ENCODE results near the gene CAMTA1. TPM values are rescaled to one million over a fixed set of nuclear protein-coding genes. Genes with fewer than 3 reads are reported as not detected.

The CAMTA1 gene
- total and polyA plus RNA-seq, 3 experiments from 2014 or later, result 60.2 to 79.0 (median 61.7) TPM

- Mint-ChIP-seq H3K4me3 (no peak overlapping the region), H3K27ac (no peak overlapping the region), H3K36me3 (no peaks in the 10 kb centered on the region), H3K27me3 (peaks cover 0 to 2% of the 10 kb centered on the region in 2 donors), H3K4me1 (no peaks in the 10 kb centered on the region), H3K9me3 (no peaks in the 10 kb centered on the region)
- H3K36me3 ChIP-seq (ENCODE audit: insufficient read depth, low read length), result no peaks in the 10 kb centered on the region
- H3K27ac ChIP-seq (ENCODE audit: low read depth, low read length), result no peak overlapping the region
- H3K4me1 ChIP-seq (ENCODE audit: insufficient read depth, low read length), result no peaks in the 10 kb centered on the region
- H3K9me3 ChIP-seq (ENCODE audit: low read length), result no peaks in the 10 kb centered on the region
- no peaks in the 10 kb centered on the region for H3K27me3 ChIP-seq (ENCODE audit: insufficient read depth, low read length, poor library complexity, severe bottlenecking)
- H3K4me3 ChIP-seq (ENCODE audit: low read length), result no peak overlapping the region
- no peak for DNase-seq
- ChIA-PET CTCF (no interaction called here), POLR2A (no interaction called here)
These were observed 577.7 kb downstream of the CAMTA1 start for GRCh38 chr1:7362947-7363346.

DNA sequence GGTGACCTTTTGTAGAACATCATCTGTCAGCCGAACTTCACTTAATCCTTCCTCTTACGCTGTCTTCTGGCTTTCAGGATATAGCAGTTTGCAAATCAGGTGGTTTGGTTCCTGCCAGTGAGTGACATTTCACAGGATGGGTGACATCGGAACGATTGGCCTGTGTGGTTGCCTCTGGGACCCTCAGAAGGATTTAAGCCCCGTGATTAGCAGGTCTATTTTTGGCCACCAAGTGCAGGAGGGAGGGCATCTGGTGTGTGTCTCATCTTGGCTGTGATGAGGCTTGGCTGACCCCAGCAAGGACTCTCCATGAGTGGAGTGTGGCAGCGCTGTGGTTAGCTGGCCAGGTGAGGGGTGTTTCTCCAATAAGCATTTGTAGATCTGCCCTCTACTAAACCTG, 578.2 kb downstream of the CAMTA1 start:
- no peak for DNase-seq
- Histone ChIP-seq H3K4me3 (ENCODE audit: low read length) (no peak overlapping the region), H3K9me3 (ENCODE audit: low read length) (no peaks in the 10 kb centered on the region), H3K27ac (ENCODE audit: low read depth, low read length) (no peak overlapping the region), H3K4me1 (ENCODE audit: insufficient read depth, low read length) (no peaks in the 10 kb centered on the region), H3K36me3 (ENCODE audit: insufficient read depth, low read length) (no peaks in the 10 kb centered on the region), H3K27me3 (ENCODE audit: insufficient read depth, low read length, poor library complexity, severe bottlenecking) (no peaks in the 10 kb centered on the region)
- ChIA-PET POLR2A (no interaction called here), CTCF (no interaction called here)
- H3K4me3 Mint-ChIP-seq, result no peak overlapping the region
- H3K9me3 Mint-ChIP-seq, result no peaks in the 10 kb centered on the region
- no peaks in the 10 kb centered on the region for H3K36me3 Mint-ChIP-seq
- no peaks in the 10 kb centered on the region for H3K4me1 Mint-ChIP-seq
- H3K27me3 Mint-ChIP-seq, result peaks cover 0 to 2% of the 10 kb centered on the region in 2 donors
- no peak overlapping the region for H3K27ac Mint-ChIP-seq

- Mint-ChIP-seq H3K36me3 (no peaks in the 10 kb centered on the region), H3K4me1 (no peaks in the 10 kb centered on the region), H3K4me3 (no peak overlapping the region), H3K27ac (no peak overlapping the region), H3K9me3 (no peaks in the 10 kb centered on the region), H3K27me3 (no peaks in the 10 kb centered on the region)
- no peaks in the 10 kb centered on the region for H3K27me3 ChIP-seq (ENCODE audit: insufficient read depth, low read length, poor library complexity, severe bottlenecking)
- no peaks in the 10 kb centered on the region for H3K36me3 ChIP-seq (ENCODE audit: insufficient read depth, low read length)
- no peaks in the 10 kb centered on the region for H3K9me3 ChIP-seq (ENCODE audit: low read length)
- POLR2A ChIA-PET, result no interaction called here
- H3K27ac ChIP-seq (ENCODE audit: low read depth, low read length), result no peak overlapping the region
- no peaks in the 10 kb centered on the region for H3K4me1 ChIP-seq (ENCODE audit: insufficient read depth, low read length)
- H3K4me3 ChIP-seq (ENCODE audit: low read length), result no peak overlapping the region
- CTCF ChIA-PET, result no interaction called here
- no peak for DNase-seq
These were observed 580.5 kb downstream of the CAMTA1 start for GRCh38 chr1:7365706-7366105.

DNA sequence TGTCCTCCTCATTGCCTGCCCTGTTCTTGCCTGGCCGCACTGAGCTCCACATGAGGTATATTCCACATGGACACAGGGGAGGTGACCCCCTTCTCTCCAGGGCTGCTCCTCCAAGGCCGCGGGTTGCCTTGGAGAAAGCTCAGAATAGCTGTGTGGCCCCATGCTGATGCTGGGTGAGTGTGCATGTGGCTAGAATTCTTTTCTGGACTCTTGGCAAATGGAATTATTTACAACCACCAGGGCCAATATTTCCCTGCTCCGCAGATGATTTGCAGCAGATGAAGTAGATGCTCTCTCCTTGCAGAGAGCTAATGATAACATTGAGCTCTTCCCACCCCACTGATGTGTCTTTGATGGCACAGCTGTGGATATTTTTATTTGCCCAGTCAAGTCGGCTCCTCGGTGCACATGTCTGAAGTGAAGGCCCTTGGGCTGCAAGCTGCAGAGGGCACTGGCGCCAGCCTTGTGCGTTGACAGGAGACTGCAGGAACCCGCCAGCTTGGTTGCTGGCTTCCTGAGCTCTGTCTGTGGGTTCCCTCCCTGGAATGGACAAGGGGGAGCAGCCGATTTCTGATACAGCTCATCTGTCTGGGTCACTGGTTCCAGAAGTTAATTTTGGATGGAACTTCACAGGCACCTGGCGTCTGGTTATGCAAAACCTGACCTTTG, 581.2 kb downstream of the CAMTA1 start:
- POLR2A ChIA-PET, result no interaction called here
- Histone ChIP-seq H3K4me1 (ENCODE audit: insufficient read depth, low read length) (no peaks in the 10 kb centered on the region), H3K4me3 (ENCODE audit: low read length) (no peak overlapping the region), H3K27me3 (ENCODE audit: insufficient read depth, low read length, poor library complexity, severe bottlenecking) (no peaks in the 10 kb centered on the region), H3K9me3 (ENCODE audit: low read length) (no peaks in the 10 kb centered on the region), H3K36me3 (ENCODE audit: insufficient read depth, low read length) (no peaks in the 10 kb centered on the region), H3K27ac (ENCODE audit: low read depth, low read length) (no peak overlapping the region)
- DNase-seq, result no peak
- Mint-ChIP-seq H3K27ac (no peak overlapping the region), H3K27me3 (no peaks in the 10 kb centered on the region), H3K36me3 (no peaks in the 10 kb centered on the region), H3K4me1 (no peaks in the 10 kb centered on the region), H3K9me3 (no peaks in the 10 kb centered on the region), H3K4me3 (no peak overlapping the region)
- CTCF ChIA-PET, result no interaction called here

DNA sequence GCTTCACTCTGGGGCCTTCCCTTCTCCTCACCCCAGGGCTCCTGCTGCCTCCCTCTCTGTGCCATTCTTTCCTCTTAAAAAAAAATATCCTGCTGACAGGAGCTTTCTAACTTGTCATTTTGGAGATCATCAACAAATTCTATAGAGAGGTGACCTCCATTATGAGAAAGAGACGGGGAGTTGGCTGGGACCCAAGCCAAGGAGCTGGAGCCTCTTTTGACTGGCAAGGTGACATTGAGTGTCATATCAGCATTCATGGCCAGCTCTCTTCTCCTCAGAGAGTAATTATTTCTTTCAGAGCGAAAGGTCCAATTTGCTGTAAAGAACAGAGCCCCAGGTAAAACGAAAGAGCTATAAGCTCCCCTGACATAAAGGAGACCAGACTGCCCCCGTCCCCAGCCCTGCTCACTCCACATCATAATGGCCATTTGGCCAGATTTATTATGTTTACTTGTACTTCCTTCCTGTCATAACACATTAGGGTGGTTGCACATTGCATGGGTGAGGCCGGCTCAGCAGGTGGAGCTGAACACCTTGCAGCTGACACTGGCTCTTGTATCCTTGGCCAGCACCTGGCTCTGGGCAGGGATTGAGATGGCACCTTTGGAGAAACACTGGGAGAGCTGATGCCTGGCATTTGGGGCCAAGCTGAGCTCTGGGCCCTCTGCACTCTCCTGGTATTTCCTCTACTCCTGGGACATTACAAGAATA, 581.9 kb downstream of the CAMTA1 start:
- Histone ChIP-seq H3K9me3 (ENCODE audit: low read length) (no peaks in the 10 kb centered on the region), H3K27me3 (ENCODE audit: insufficient read depth, low read length, poor library complexity, severe bottlenecking) (no peaks in the 10 kb centered on the region), H3K4me3 (ENCODE audit: low read length) (no peak overlapping the region), H3K36me3 (ENCODE audit: insufficient read depth, low read length) (no peaks in the 10 kb centered on the region), H3K27ac (ENCODE audit: low read depth, low read length) (no peak overlapping the region), H3K4me1 (ENCODE audit: insufficient read depth, low read length) (no peaks in the 10 kb centered on the region)
- no peaks in the 10 kb centered on the region for H3K36me3 Mint-ChIP-seq
- no peaks in the 10 kb centered on the region for H3K9me3 Mint-ChIP-seq
- H3K4me1 Mint-ChIP-seq, result no peaks in the 10 kb centered on the region
- ChIA-PET POLR2A (no interaction called here), CTCF (no interaction called here)
- DNase-seq, result no peak
- H3K4me3 Mint-ChIP-seq, result no peak overlapping the region
- no peaks in the 10 kb centered on the region for H3K27me3 Mint-ChIP-seq
- H3K27ac Mint-ChIP-seq, result no peak overlapping the region

- POLR2A ChIA-PET, result no interaction called here
- H3K27me3 Mint-ChIP-seq, result no peaks in the 10 kb centered on the region
- DNase-seq, result no peak
- Histone ChIP-seq H3K36me3 (ENCODE audit: insufficient read depth, low read length) (no peaks in the 10 kb centered on the region), H3K27ac (ENCODE audit: low read depth, low read length) (no peak overlapping the region), H3K4me1 (ENCODE audit: insufficient read depth, low read length) (no peaks in the 10 kb centered on the region), H3K4me3 (ENCODE audit: low read length) (no peak overlapping the region), H3K27me3 (ENCODE audit: insufficient read depth, low read length, poor library complexity, severe bottlenecking) (no peaks in the 10 kb centered on the region), H3K9me3 (ENCODE audit: low read length) (no peaks in the 10 kb centered on the region)
- H3K9me3 Mint-ChIP-seq, result no peaks in the 10 kb centered on the region
- CTCF ChIA-PET, result no interaction called here
- H3K27ac Mint-ChIP-seq, result no peak overlapping the region
- H3K36me3 Mint-ChIP-seq, result no peaks in the 10 kb centered on the region
- H3K4me3 Mint-ChIP-seq, result no peak overlapping the region
- H3K4me1 Mint-ChIP-seq, result no peaks in the 10 kb centered on the region
These were observed 584.6 kb downstream of the CAMTA1 start for GRCh38 chr1:7369866-7370265.

GRCh38 chr1:7371926-7372325, 586.7 kb downstream of the CAMTA1 start:
- ChIA-PET POLR2A (no interaction called here), CTCF (no interaction called here)
- no peak overlapping the region for H3K27ac Mint-ChIP-seq

DNA sequence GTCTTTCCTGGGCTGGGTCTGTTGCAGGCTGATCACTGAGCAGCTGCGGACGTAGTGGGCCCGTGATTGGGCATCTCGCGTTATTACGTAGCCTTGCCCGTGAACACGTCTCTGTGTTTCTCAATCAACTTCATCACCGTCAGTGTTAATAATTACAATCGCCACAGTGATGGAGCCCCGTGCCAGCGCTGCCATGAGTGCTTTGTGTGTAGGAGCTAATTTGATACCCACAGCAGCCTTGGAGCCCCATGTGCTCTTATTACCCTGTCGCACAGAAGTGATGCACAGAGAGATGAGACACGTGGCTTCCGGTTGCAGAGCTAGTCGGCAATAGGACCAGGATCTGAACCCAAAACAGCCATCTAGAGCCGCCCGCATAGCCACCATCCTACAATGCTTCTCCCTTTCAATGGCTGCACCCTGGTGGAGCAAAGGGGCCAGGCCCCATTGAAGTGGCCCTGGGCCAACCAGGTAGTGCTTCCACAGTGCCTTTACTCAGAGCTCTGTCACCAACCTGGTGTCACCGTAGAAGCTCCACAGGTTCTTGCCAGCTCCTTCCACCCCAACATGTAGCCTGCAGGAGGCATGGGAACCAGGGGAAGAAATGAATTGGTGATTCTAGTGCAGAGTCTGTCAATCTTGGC, 587.3 kb downstream of the CAMTA1 start:
- POLR2A ChIA-PET, result no interaction called here
- H3K4me1 ChIP-seq (ENCODE audit: insufficient read depth, low read length), result no peaks in the 10 kb centered on the region
- H3K4me3 Mint-ChIP-seq, result no peak overlapping the region
- peaks cover 0 to 6% of the 10 kb centered on the region in 2 donors for H3K27me3 Mint-ChIP-seq
- H3K27ac ChIP-seq (ENCODE audit: low read depth, low read length), result no peak overlapping the region
- no peaks in the 10 kb centered on the region for H3K36me3 Mint-ChIP-seq
- no peaks in the 10 kb centered on the region for H3K36me3 ChIP-seq (ENCODE audit: insufficient read depth, low read length)
- CTCF ChIA-PET, result no interaction called here
- H3K4me1 Mint-ChIP-seq, result no peaks in the 10 kb centered on the region
- DNase-seq, result no peak
- H3K27me3 ChIP-seq (ENCODE audit: insufficient read depth, low read length, poor library complexity, severe bottlenecking), result no peaks in the 10 kb centered on the region
- no peak overlapping the region for H3K27ac Mint-ChIP-seq
- no peak overlapping the region for H3K4me3 ChIP-seq (ENCODE audit: low read length)
- H3K9me3 Mint-ChIP-seq, result no peaks in the 10 kb centered on the region
- no peaks in the 10 kb centered on the region for H3K9me3 ChIP-seq (ENCODE audit: low read length)

More at GRCh38 chr1:7371926-7372325, 586.7 kb downstream of the CAMTA1 start:
- Histone ChIP-seq H3K4me3 (ENCODE audit: low read length) (no peak overlapping the region), H3K4me1 (ENCODE audit: insufficient read depth, low read length) (no peaks in the 10 kb centered on the region), H3K27ac (ENCODE audit: low read depth, low read length) (no peak overlapping the region), H3K36me3 (ENCODE audit: insufficient read depth, low read length) (no peaks in the 10 kb centered on the region), H3K9me3 (ENCODE audit: low read length) (no peaks in the 10 kb centered on the region), H3K27me3 (ENCODE audit: insufficient read depth, low read length, poor library complexity, severe bottlenecking) (no peaks in the 10 kb centered on the region)
- no peaks in the 10 kb centered on the region for H3K9me3 Mint-ChIP-seq
- H3K4me1 Mint-ChIP-seq, result no peaks in the 10 kb centered on the region
- H3K4me3 Mint-ChIP-seq, result no peak overlapping the region
- H3K27me3 Mint-ChIP-seq, result peaks cover 0 to 3% of the 10 kb centered on the region in 2 donors
- DNase-seq, result no peak
- H3K36me3 Mint-ChIP-seq, result no peaks in the 10 kb centered on the region

Measured in CD8-positive, alpha-beta memory T cell (primary cell).